Ishikawa (cell line): ENCODE measurements around the gene LRIG2.

ENCODE experiments used
- CEBPB ChIP-seq: IDR thresholded peaks from 2 replicates; pipeline ENCODE4 v1.6.1; 2012
- CREB1 ChIP-seq: IDR thresholded peaks from 2 replicates; pipeline ENCODE4 v1.6.1; 2012; ENCODE audit warnings: low read depth
- EGR1 ChIP-seq: IDR thresholded peaks from 2 replicates; pipeline ENCODE4 v1.6.1; 2012
- EP300 ChIP-seq: IDR thresholded peaks from 2 replicates; pipeline ENCODE4 v1.6.1; 2012; ENCODE audit warnings: borderline replicate concordance
- NFIC ChIP-seq: IDR thresholded peaks from 2 replicates; pipeline ENCODE4 v1.6.1; 2012
- RAD21 ChIP-seq: IDR thresholded peaks from 2 replicates; pipeline ENCODE4 v1.6.1; 2012; ENCODE audit warnings: low read depth
- REST ChIP-seq: IDR thresholded peaks from 2 replicates; pipeline ENCODE4 v1.6.1; 2012; ENCODE audit warnings: low read depth, mild to moderate bottlenecking
- TAF1 ChIP-seq: IDR thresholded peaks from 2 replicates; pipeline ENCODE4 v1.6.1; 2012; ENCODE audit warnings: low read depth, mild to moderate bottlenecking
- TCF12 ChIP-seq: IDR thresholded peaks from 2 replicates; pipeline ENCODE4 v1.6.1; 2012; ENCODE audit warnings: low read depth
- TEAD4 ChIP-seq: IDR thresholded peaks from 2 replicates; pipeline ENCODE4 v1.6.1; 2012
- YY1 ChIP-seq: IDR thresholded peaks from 2 replicates; pipeline ENCODE4 v1.6.1; 2012; ENCODE audit warnings: low read depth
- ZBTB7A ChIP-seq: IDR thresholded peaks from 2 replicates; pipeline ENCODE4 v1.6.1; 2012; ENCODE audit warnings: low read depth
- TF ChIP-seq, protein P1 (sequence below): IDR thresholded peaks from 2 replicates; pipeline ENCODE4 v1.6.1; 2012
- TF ChIP-seq, protein P2 (sequence below): IDR thresholded peaks from 2 replicates; pipeline ENCODE4 v1.6.1; 2012

GRCh38 chr1:113074237-113074636 is 1.2 kb downstream of the LRIG2 start:
- TF ChIP-seq RAD21: no peak
- TF ChIP-seq NFIC: no peak
- TF ChIP-seq CEBPB: no peak
- TF ChIP-seq EGR1: no peak
- no peak for TF ChIP-seq TCF12
- no peak for TF ChIP-seq TEAD4
- TF ChIP-seq YY1: no peak
- TF ChIP-seq ZBTB7A: no peak
- no peak for TF ChIP-seq CREB1
- no peak for TF ChIP-seq EP300
- no peak for TF ChIP-seq TAF1
- TF ChIP-seq, protein P1, sequence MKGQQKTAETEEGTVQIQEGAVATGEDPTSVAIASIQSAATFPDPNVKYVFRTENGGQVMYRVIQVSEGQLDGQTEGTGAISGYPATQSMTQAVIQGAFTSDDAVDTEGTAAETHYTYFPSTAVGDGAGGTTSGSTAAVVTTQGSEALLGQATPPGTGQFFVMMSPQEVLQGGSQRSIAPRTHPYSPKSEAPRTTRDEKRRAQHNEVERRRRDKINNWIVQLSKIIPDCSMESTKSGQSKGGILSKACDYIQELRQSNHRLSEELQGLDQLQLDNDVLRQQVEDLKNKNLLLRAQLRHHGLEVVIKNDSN: no peak
- no peak for TF ChIP-seq REST
- TF ChIP-seq, protein P2, sequence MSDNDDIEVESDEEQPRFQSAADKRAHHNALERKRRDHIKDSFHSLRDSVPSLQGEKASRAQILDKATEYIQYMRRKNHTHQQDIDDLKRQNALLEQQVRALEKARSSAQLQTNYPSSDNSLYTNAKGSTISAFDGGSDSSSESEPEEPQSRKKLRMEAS: no peak
